ENCODE measurements around the gene BEST2.
"Not testable (repeated sequence)": the region's sequence is repeated elsewhere in the genome, so short reads cannot be mapped to it uniquely, and the experiment has no call there.

Gene BEST2

GRCh38 chr19:12751635-12752034, at the start of gene BEST2:
TSS of gene BEST2 (plus strand) at chr19:12751791. CDS start at chr19:12752593, 802 bp downstream.
- DNase-seq (ENCODE audit: low read depth, low spot score), result no peak
- no peak within 1 kb of the TSS for H3K27ac ChIP-seq

- no peak for DNase-seq (ENCODE audit: low read depth, low spot score)
- no peak overlapping the region for H3K27ac ChIP-seq
Measured at GRCh38 chr19:12703046-12703445, 48.5 kb upstream of the BEST2 start.

DNA sequence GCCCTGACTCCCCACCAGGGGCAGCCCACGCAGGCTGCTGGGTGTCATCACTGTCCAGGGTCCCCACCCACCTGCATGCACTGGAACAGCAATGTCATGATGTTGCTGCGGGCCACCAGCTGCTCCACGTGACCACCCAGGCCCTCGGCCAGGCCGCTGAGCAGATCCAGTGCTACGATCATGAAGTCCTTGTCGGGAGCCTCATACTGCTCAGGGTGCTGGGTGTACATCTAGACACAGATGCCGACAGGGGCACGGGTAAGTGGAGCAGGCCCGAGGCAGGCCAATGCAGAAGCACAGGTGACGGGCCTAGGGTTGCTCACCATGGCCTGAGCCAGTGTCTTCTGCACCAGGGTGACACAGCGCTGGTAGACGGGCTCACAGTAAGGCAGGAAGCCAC, 46.4 kb upstream of the BEST2 start:
- no peak overlapping the region for H3K27ac ChIP-seq
- no peak for DNase-seq (ENCODE audit: low read depth, low spot score)

- H3K27ac ChIP-seq, result no peak overlapping the region
- no peak for DNase-seq (ENCODE audit: low read depth, low spot score)
Measured at GRCh38 chr19:12705654-12706331, 45.8 kb upstream of the BEST2 start.

- no peak for DNase-seq (ENCODE audit: low read depth, low spot score)
- no peak overlapping the region for H3K27ac ChIP-seq
Measured at GRCh38 chr19:12706332-12706718, 45.3 kb upstream of the BEST2 start.

DNA sequence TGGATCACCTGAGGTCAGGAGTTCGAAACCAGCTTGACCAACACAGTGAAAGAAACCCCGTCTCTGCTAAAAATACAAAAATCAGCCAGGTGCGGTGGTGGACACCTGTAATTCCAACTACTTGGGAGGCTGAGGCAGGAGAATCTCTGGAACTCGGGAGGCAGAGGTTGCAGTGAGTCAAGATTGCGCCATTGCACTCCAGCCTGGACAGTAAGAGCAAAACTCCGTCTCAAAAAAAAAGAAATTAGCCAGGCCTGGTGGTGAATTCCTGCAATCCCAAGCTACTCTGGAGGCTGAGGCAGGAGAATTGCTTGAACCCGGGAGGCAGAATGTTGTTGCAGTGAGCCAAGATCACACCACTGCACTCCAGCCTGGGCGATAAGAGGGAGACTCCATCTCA, 43.0 kb upstream of the BEST2 start:
- H3K27ac ChIP-seq, result no peak overlapping the region
- DNase-seq (ENCODE audit: low read depth, low spot score), result no peak

- H3K27ac ChIP-seq, result no peak overlapping the region
- DNase-seq (ENCODE audit: low read depth, low spot score), result no peak
Measured at GRCh38 chr19:12711187-12711586, 40.4 kb upstream of the BEST2 start.

GRCh38 chr19:12712077-12712476, 39.5 kb upstream of the BEST2 start:
- DNase-seq (ENCODE audit: low read depth, low spot score); H3K27ac ChIP-seq: not testable (repeated sequence)

DNA sequence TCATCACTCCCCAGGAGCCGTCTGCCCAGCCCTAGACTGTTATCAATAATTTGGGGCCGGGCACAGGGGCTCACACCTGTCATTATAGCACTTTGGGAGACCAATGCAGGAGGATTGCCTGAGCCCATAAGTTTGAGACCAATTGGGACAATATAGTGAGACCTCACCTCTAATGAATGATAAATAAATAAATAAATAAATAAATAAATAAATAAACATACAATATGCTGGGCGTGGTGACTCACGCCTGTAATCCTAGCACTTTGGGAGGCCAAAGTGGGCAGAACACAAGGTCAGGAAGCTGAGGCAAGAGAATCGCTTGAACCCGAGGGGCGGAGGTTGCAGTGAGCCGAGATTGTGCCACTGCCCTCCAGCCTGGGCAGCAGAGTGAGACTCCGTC, 38.3 kb upstream of the BEST2 start:
- DNase-seq (ENCODE audit: low read depth, low spot score), result not testable (repeated sequence)

DNA sequence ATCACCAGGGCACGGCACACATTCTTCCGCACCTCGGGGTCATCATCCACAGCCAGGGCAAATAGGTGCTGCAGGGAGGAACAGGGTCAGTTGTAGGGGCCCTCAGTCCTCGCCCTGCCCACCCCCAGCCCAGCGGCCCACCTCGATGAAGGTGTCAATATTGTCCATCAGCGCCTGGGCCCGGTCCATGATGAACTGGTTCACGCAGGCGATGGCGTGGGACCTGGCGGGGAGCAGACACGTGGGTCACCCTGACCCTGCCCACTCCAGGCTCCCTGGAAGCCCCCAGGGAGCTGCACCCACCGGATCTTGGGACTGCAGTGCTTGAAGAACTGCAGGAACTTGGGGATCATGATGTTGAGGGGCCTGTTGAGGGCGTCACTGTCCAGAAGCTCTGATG, 36.5 kb upstream of the BEST2 start:
- no peak overlapping the region for H3K27ac ChIP-seq
- DNase-seq (ENCODE audit: low read depth, low spot score), result no peak

More for the DNA sequence above, 38.3 kb upstream of the BEST2 start:
- H3K27ac ChIP-seq, result not testable (repeated sequence)

DNA sequence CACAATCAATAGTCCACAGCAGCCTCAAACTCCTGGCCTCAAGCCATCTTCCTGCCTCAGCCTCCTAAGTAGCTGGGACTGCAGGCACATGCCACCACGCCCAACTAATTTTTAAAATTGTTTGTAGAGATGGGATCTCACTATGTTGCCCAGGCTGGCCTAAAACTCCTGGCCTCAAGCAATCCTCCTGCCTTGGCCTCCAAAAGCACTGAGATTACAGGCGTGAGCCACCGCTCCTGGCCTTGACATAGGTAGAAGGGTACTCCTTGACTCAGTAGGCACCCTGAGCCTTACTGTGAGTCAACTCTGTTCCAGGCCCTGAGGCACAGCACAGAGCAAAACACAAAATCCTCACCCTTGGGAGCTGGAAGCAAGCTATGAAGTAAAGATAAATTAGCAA, 35.7 kb upstream of the BEST2 start:
- H3K27ac ChIP-seq, result no peak overlapping the region

DNA sequence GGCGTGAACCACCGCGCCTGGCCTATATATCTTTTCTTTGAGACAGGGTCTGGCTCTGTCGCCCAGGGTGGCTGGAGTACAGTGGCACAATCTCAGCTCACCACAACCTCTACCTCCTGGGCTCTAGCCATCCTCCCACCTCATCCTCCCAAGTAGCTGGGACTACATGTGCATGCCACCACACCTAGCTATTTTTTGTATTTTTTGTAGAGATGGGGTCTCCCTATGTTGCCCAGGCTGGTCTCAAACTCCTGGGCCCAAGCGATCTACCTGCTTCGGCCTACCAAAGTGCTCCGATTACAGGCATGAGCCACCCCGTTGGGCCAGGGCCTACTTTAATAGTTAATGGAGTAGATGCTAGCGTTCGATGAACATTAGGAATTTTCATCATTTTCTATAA, 31.3 kb upstream of the BEST2 start:
- peak overlapping the region; percentile 93 for H3K27ac ChIP-seq
- no peak for DNase-seq (ENCODE audit: low read depth, low spot score)

More for the DNA sequence above, 35.7 kb upstream of the BEST2 start:
- no peak for DNase-seq (ENCODE audit: low read depth, low spot score)

- peak overlapping the region; percentile 93 for H3K27ac ChIP-seq
Measured at GRCh38 chr19:12720851-12721655, 30.5 kb upstream of the BEST2 start.

DNA sequence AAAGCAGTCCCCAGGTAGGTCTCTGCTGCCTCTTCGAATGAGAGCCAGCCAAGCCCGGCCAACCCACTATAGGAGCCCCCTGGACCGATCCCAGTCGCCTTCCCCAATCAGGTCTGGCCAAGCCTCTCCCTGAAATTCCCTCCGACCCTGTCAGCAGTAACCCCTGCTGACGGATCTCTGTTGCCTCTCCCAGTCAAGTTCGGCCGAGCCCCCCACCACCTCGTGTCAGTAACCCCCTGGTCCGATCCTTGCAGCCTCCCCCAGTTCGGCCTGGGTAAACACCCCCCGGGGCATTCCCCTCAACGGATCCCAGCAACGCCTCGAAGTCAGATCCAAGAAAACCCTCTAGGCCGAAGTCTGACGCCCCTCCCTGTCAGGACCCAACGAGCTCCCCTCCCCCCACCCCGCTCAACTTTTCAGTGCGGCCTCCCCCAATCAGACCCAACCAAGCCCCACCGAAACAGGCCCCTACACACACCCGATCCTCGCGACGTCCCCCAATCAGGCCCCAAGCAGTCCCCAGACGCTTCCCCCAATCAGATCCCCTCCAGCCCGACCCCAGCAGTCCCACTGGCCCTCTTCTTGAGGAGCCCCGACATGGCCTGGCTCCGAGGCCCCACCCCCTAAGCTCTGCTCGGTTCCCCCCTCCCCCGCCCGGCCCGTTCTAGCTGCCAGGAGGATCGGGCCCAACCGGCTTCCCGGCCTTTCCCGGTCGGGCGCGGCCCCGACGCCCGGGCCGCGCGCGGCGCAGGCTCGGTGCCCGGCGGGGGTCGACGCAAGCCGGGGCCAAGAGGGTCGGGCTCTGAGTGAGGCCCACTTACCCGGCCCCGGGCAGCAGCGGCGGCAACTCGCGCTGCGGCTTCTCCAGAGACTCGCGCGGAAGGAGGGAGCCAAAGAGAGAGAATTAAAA, 29.7 kb upstream of the BEST2 start:
- no peak for DNase-seq (ENCODE audit: low read depth, low spot score)

More at GRCh38 chr19:12720851-12721655, 30.5 kb upstream of the BEST2 start:
- DNase-seq (ENCODE audit: low read depth, low spot score), result no peak

GRCh38 chr19:12722566-12723380, 28.8 kb upstream of the BEST2 start:
- peak overlapping the region; percentile 93 for H3K27ac ChIP-seq
- DNase-seq (ENCODE audit: low read depth, low spot score), result peak; percentile 97

More for the DNA sequence above, 29.7 kb upstream of the BEST2 start:
- H3K27ac ChIP-seq, result peak overlapping the region; percentile 93

DNA sequence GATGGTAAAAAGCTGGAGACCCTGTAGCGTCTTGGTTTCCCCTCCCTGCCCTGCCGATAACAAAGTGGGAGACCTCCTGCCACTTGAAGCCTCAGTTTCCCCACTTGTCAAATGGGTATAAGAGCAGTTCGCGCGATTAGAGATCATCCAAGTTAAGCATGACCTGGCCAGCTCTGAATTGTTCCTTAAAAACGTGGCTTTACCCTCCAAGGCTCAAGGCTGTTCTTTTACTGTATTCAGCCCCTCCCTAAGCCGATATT, 28.3 kb upstream of the BEST2 start:
- no peak for DNase-seq (ENCODE audit: low read depth, low spot score)

GRCh38 chr19:12723641-12724426, 27.8 kb upstream of the BEST2 start, which contains the start of gene TNPO2:
TSS of gene TNPO2 (minus strand) at chr19:12723932. CDS start at chr19:12720977, 2,955 bp downstream.
- no peak for DNase-seq (ENCODE audit: low read depth, low spot score)
- H3K27ac ChIP-seq, result peak within 1 kb of the TSS; percentile 93

More for the DNA sequence above, 28.3 kb upstream of the BEST2 start:
- H3K27ac ChIP-seq, result peak overlapping the region; percentile 93

DNA sequence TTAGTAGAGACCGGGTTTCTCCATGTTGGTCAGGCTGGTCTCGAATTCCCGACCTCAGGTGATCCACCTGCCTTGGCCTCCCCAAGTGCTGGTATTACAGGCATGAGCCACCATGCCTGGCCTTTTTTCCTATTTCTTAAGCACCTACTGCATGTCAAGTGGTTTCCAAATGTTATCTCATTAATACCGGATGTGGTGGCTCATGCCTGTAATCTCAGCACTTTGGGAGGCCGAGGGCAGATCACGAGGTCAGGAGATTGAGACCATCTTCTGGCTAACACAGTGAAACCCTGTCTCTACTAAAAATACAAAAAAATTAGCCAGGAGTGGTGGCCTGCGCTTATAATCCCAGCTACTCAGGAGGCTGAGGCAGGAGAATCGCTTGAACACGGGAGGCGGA, 26.0 kb upstream of the BEST2 start:
- H3K27ac ChIP-seq; DNase-seq (ENCODE audit: low read depth, low spot score): not testable (repeated sequence)

DNA sequence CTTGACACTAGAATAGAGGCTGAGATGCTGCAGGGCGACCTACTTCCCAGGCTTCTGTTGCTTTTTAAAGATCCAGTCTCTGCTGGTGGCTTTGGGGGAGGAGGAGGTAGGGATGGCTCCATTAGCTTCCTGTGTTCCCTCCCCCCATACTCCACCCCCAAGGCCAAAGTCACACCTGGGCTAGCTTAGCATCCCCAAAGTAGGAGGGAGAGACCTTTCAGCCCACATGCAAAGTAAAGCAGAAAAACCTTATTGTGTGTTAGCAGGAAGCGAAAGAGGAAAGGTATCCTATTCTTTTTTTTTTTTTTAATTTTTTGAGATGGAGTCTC, 24.6 kb upstream of the BEST2 start:
- peak overlapping the region; percentile 7 for H3K27ac ChIP-seq
- DNase-seq (ENCODE audit: low read depth, low spot score), result no peak
